Hepatocyte (in vitro differentiated cells): ENCODE data around the gene C1QTNF4.
"Not testable (repeated sequence)": the region's sequence is repeated elsewhere in the genome, so short reads cannot be mapped to it uniquely, and the experiment has no call there.

Experiments
- EZH2phosphoT487 ChIP-seq: fragments of 200-600 bp; sonication (generic); IDR thresholded peaks from one replicate; pipeline ENCODE4 v1.6.1; 2018; ENCODE audit warnings: antibody characterized with exemption, mild to moderate bottlenecking, low read depth, moderate library complexity; ENCODE audit not compliant: unreplicated experiment, severe bottlenecking
- TF ChIP-seq, protein P1 (sequence below): fragments of 200-600 bp; sonication (generic); IDR thresholded peaks from 2 replicates; pipeline ENCODE4 v1.5.1; 2016; ENCODE audit warnings: antibody characterized with exemption, mild to moderate bottlenecking; ENCODE audit not compliant: poor library complexity

DNA sequence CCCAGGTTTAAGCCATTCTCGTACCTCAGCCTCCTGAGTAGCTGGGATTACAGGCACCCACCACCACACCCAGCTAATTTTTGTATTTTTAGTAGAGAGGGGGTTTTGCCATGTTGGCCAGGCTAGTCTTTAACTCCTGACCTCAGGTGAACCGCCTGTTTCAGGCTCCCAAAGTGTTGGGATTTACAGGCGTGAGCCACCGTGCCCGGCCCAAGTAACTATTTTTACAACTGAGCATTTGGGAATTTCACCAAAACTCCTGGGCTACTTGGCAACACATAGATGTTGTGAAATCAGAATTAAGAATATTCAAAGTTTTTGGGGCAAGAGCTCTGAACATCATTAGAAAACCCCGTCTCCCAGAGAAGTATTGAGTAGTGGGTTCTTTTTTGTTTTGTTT lies 46.3 kb upstream of the C1QTNF4 start:
- TF ChIP-seq EZH2phosphoT487, result not testable (repeated sequence)
- TF ChIP-seq, protein P1, sequence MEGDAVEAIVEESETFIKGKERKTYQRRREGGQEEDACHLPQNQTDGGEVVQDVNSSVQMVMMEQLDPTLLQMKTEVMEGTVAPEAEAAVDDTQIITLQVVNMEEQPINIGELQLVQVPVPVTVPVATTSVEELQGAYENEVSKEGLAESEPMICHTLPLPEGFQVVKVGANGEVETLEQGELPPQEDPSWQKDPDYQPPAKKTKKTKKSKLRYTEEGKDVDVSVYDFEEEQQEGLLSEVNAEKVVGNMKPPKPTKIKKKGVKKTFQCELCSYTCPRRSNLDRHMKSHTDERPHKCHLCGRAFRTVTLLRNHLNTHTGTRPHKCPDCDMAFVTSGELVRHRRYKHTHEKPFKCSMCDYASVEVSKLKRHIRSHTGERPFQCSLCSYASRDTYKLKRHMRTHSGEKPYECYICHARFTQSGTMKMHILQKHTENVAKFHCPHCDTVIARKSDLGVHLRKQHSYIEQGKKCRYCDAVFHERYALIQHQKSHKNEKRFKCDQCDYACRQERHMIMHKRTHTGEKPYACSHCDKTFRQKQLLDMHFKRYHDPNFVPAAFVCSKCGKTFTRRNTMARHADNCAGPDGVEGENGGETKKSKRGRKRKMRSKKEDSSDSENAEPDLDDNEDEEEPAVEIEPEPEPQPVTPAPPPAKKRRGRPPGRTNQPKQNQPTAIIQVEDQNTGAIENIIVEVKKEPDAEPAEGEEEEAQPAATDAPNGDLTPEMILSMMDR, result not testable (repeated sequence)
